Keratinocyte (primary cell): ENCODE data around the gene RHOT1. TPM values are rescaled to one million over a fixed set of nuclear protein-coding genes. Genes with fewer than 3 reads are reported as not detected.
A peak's percentile ranks its signal among the peaks of the same experiment; 100 is the strongest.

Source experiments
- DNase-seq: peaks from one replicate; pipeline ENCODE4 v3.0.0-alpha.2; 2011; ENCODE audit warnings: low read depth, missing footprints, low spot score
- FAIRE-seq: peaks from 2 replicates; lab custom pipeline; 2011; peaks lifted over from hg19 to GRCh38; lab: Jason Lieb, UNC
- H2AFZ ChIP-seq: 2 replicates; pipeline ENCODE4 v1.6.0; 2012; ENCODE audit warnings: low read length, control low read depth, inconsistent platforms; ENCODE audit not compliant: control insufficient read depth
- H3K27ac ChIP-seq: 2 replicates; pipeline ENCODE4 v1.5.1; 2011; ENCODE audit warnings: low read length; ENCODE audit not compliant: control insufficient read depth, insufficient read depth
- H3K27me3 ChIP-seq: 3 replicates; pipeline ENCODE4 v1.6.0; 2011; ENCODE audit warnings: low read length; ENCODE audit not compliant: control insufficient read depth, insufficient read depth; ENCODE audit errors: extremely low read depth
- H3K36me3 ChIP-seq, 2 experiments: 2 replicates in 1 of 2; 3 replicates in 1 of 2; pipeline ENCODE4 v1.5.1; 2011; ENCODE audit warnings: low read length in 2 of 2, mild to moderate bottlenecking in 1 of 2; ENCODE audit not compliant: control insufficient read depth in 2 of 2, insufficient read depth in 2 of 2; ENCODE audit errors: extremely low read depth in 1 of 2
- H3K4me1 ChIP-seq: 3 replicates; pipeline ENCODE4 v1.5.1; 2011; ENCODE audit warnings: low read length; ENCODE audit not compliant: control insufficient read depth, insufficient read depth; ENCODE audit errors: extremely low read depth
- H3K4me2 ChIP-seq: 3 replicates; pipeline ENCODE4 v1.6.0; 2011; ENCODE audit warnings: low read depth, low read length; ENCODE audit not compliant: control insufficient read depth, insufficient read depth; ENCODE audit errors: extremely low read depth
- H3K4me3 ChIP-seq, 3 experiments: fragments of 200-600 bp in 1 of 3; sonication (generic) in 1 of 3; 2 replicates in 2 of 3; 3 replicates in 1 of 3; pipeline ENCODE4 v1.5.1; 2011 to 2016; ENCODE audit warnings: low read length in 3 of 3, mild to moderate bottlenecking in 3 of 3, control low read depth in 2 of 3, inconsistent platforms in 1 of 3, low read depth in 1 of 3, mixed read lengths in 1 of 3, mixed run types in 1 of 3, moderate library complexity in 1 of 3; ENCODE audit not compliant: control insufficient read depth in 2 of 3, insufficient read depth in 2 of 3; ENCODE audit errors: extremely low read depth in 1 of 3
- H3K79me2 ChIP-seq: 2 replicates; pipeline ENCODE4 v1.6.0; 2012; ENCODE audit warnings: low read length; ENCODE audit not compliant: control insufficient read depth, insufficient read depth
- H3K9ac ChIP-seq: 3 replicates; pipeline ENCODE4 v1.6.0; 2011; ENCODE audit warnings: low read length; ENCODE audit not compliant: control insufficient read depth, insufficient read depth; ENCODE audit errors: extremely low read depth
- H3K9me1 ChIP-seq: 3 replicates; pipeline ENCODE4 v1.6.0; 2011; ENCODE audit warnings: low read length; ENCODE audit not compliant: control insufficient read depth, insufficient read depth; ENCODE audit errors: extremely low read depth
- H3K9me3 ChIP-seq: 2 replicates; pipeline ENCODE4 v1.5.1; 2012; ENCODE audit warnings: low read depth, low read length; ENCODE audit not compliant: control insufficient read depth
- H4K20me1 ChIP-seq: 3 replicates; pipeline ENCODE4 v1.6.0; 2011; ENCODE audit warnings: low read length; ENCODE audit not compliant: control insufficient read depth, insufficient read depth; ENCODE audit errors: extremely low read depth
- CTCF ChIP-seq, 3 experiments: IDR thresholded peaks in 1 of 3; conservative IDR thresholded peaks in 1 of 3; optimal IDR thresholded peaks in 1 of 3; 2 replicates in 2 of 3; 3 replicates in 1 of 3; pipeline versions ENCODE3 to v1.5.1; 2011; ENCODE audit warnings: low read length in 3 of 3, mild to moderate bottlenecking in 3 of 3, moderate library complexity in 2 of 3, control low read depth in 1 of 3, inconsistent platforms in 1 of 3; ENCODE audit not compliant: insufficient read depth in 2 of 3; ENCODE audit errors: extremely low read depth in 1 of 3
- EZH2 ChIP-seq: IDR thresholded peaks from one replicate; pipeline ENCODE4 v1.6.1; 2012; ENCODE audit warnings: inconsistent platforms, mild to moderate bottlenecking, low read length, moderate library complexity
- dilution Hi-C: fragments of 300-500 bp; cut with MboI; formaldehyde crosslinking; loops from one replicate; pipeline ENCODE4 v1.7.0; 2020; ENCODE audit warnings: low sequenced_read_pairs; ENCODE audit not compliant: extremely low pct_ligation_motif_present
- polyA plus RNA-seq, 5 experiments: library from polyadenylated mRNA; depleted of rRNA in 3 of 5; stranded (reverse) in 3 of 5; stranded (forward) in 1 of 5; unstranded in 1 of 5; fragments of >200 nt; gene quantifications; 1 replicate in 1 of 5; 2 replicates in 3 of 5; 3 replicates in 1 of 5; pipeline versions ENCODE4 v1.2.1 to v1.2.3, GENCODE V29; 2011 to 2012; ENCODE audit warnings: missing spikeins in 2 of 5, low read depth in 1 of 5, low replicate concordance in 1 of 5

The RHOT1 gene
- polyA plus RNA-seq, 1 donor (not counting 4 experiments of a cell fraction or from before 2014, with no cell fraction given): 50.4 TPM

GRCh38 chr17:32215696-32216095, 73.4 kb downstream of the RHOT1 start:
- Histone ChIP-seq H3K9me1 (no peaks in the 10 kb centered on the region), H2AFZ (no peak overlapping the region), H3K4me2 (no peak overlapping the region), H3K9ac (no peak overlapping the region), H3K4me3 (no peak overlapping the region), H3K4me1 (no peaks in the 10 kb centered on the region), H3K79me2 (no peaks in the 10 kb centered on the region), H3K36me3 (peaks cover 0 to 3% of the 10 kb centered on the region in 2 experiments), H3K27ac (no peak overlapping the region), H4K20me1 (no peaks in the 10 kb centered on the region), H3K27me3 (no peaks in the 10 kb centered on the region), H3K9me3 (no peaks in the 10 kb centered on the region)
- no peak for DNase-seq
- FAIRE-seq: no peak
- TF ChIP-seq EZH2: no peak
- TF ChIP-seq CTCF (optimal IDR thresholded peaks at IDR 0.05 in 1 of 3, IDR thresholded peaks at IDR 0.05 in 1 of 3, conservative IDR thresholded peaks at IDR 0.05 in 1 of 3; ENCODE audit: extremely low read depth in 1 of 3, insufficient read depth in 2 of 3, low read length in 3 of 3): no peak
- dilution Hi-C loops: no loop called here

- TF ChIP-seq EZH2 (no peak), CTCF (optimal IDR thresholded peaks at IDR 0.05 in 1 of 3, IDR thresholded peaks at IDR 0.05 in 1 of 3, conservative IDR thresholded peaks at IDR 0.05 in 1 of 3; ENCODE audit: extremely low read depth in 1 of 3, insufficient read depth in 2 of 3, low read length in 3 of 3) (peak; percentile 15 to 46 (median 18))
- dilution Hi-C loops: no loop called here
- H3K4me3 ChIP-seq: no peak overlapping the region
- no peaks in the 10 kb centered on the region for H3K9me1 ChIP-seq
- H4K20me1 ChIP-seq: no peaks in the 10 kb centered on the region
- FAIRE-seq (peak; percentile 95), DNase-seq (peak; percentile 2)
- H3K27me3 ChIP-seq: no peaks in the 10 kb centered on the region
- no peak overlapping the region for H3K4me2 ChIP-seq
- H2AFZ ChIP-seq: no peak overlapping the region
- H3K4me1 ChIP-seq: peaks cover 6% of the 10 kb centered on the region
- no peak overlapping the region for H3K9ac ChIP-seq
- H3K27ac ChIP-seq: no peak overlapping the region
- no peaks in the 10 kb centered on the region for H3K9me3 ChIP-seq
- H3K79me2 ChIP-seq: no peaks in the 10 kb centered on the region
- no peaks in the 10 kb centered on the region for H3K36me3 ChIP-seq
Measured at GRCh38 chr17:32222621-32223020, 80.3 kb downstream of the RHOT1 start.
